Hepatocyte (in vitro differentiated cells): Measurements from ENCODE around the gene AIF1.

Experiments
- EZH2 ChIP-seq: fragments of 200-600 bp; sonication (generic); IDR thresholded peaks from 2 replicates; pipeline ENCODE4 v1.6.1; 2016; ENCODE audit warnings: antibody characterized with exemption, mild to moderate bottlenecking, borderline replicate concordance
- EZH2phosphoT487 ChIP-seq: fragments of 200-600 bp; sonication (generic); IDR thresholded peaks from one replicate; pipeline ENCODE4 v1.6.1; 2018; ENCODE audit warnings: antibody characterized with exemption, mild to moderate bottlenecking, low read depth, moderate library complexity; ENCODE audit not compliant: unreplicated experiment, severe bottlenecking
- TF ChIP-seq, protein P1 (sequence below): fragments of 200-600 bp; sonication (generic); IDR thresholded peaks from 2 replicates; pipeline ENCODE4 v1.5.1; 2016; ENCODE audit warnings: antibody characterized with exemption, mild to moderate bottlenecking; ENCODE audit not compliant: poor library complexity

DNA sequence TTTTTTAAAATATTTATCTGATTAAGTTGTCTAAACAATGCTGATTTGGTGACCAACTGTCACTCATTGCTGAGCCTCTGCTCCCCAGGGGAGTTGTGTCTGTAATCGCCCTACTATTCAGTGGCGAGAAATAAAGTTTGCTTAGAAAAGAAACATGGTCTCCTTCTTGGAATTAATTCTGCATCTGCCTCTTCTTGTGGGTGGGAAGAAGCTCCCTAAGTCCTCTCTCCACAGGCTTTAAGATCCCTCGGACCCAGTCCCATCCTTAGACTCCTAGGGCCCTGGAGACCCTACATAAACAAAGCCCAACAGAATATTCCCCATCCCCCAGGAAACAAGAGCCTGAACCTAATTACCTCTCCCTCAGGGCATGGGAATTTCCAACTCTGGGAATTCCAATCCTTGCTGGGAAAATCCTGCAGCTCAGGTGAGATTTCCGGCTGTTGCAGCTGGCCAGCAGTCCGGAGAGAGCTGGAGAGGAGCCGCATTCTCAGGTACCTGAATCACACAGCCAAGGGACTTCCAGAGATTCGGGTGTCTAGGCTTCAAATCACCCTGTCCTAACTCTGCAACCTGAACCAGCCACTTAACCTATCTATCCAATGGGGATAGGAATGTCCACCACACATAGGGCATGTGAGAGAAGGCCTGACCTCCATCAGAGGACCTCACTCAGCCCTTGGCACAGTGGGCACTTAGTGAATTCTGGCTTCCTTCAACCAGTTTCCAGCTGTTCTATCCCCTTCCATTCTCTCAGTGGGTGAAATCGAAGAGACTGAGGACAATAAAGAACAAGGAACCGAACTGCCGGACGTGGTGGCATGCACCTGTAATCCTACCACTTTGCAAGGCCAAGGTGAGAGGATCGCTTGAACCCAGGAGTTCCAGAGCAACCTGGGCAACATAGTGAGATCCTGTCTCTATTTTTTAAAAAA, 36.6 kb upstream of the AIF1 start:
- TF ChIP-seq, protein P1, sequence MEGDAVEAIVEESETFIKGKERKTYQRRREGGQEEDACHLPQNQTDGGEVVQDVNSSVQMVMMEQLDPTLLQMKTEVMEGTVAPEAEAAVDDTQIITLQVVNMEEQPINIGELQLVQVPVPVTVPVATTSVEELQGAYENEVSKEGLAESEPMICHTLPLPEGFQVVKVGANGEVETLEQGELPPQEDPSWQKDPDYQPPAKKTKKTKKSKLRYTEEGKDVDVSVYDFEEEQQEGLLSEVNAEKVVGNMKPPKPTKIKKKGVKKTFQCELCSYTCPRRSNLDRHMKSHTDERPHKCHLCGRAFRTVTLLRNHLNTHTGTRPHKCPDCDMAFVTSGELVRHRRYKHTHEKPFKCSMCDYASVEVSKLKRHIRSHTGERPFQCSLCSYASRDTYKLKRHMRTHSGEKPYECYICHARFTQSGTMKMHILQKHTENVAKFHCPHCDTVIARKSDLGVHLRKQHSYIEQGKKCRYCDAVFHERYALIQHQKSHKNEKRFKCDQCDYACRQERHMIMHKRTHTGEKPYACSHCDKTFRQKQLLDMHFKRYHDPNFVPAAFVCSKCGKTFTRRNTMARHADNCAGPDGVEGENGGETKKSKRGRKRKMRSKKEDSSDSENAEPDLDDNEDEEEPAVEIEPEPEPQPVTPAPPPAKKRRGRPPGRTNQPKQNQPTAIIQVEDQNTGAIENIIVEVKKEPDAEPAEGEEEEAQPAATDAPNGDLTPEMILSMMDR: no peak
- TF ChIP-seq EZH2phosphoT487 (no peak), EZH2 (no peak)
